Breast epithelium (tissue), 4 donors: ENCODE measurements around the gene LPP. TPM values are rescaled to one million over a fixed set of nuclear protein-coding genes. Genes with fewer than 3 reads are reported as not detected.
"Not testable (repeated sequence)": the region's sequence is repeated elsewhere in the genome, so short reads cannot be mapped to it uniquely, and the experiment has no call there.

Experiments used
- DNase-seq, 2 donors: peaks; one replicate each; pipeline ENCODE4 v3.0.0-alpha.2; 2019; ENCODE audit warnings: low spot score in 2 of 2
- H3K27ac ChIP-seq, 2 donors: fragments of 200-600 bp; sonication (generic) in 1 of 2; one replicate each; pipeline ENCODE4 v1.5.1; 2016 to 2019; ENCODE audit warnings: mild to moderate bottlenecking in 1 of 2
- H3K27me3 ChIP-seq, 2 donors: fragments of 200-600 bp; sonication (generic) in 1 of 2; one replicate each; pipeline versions ENCODE4 v1.5.1 to v1.6.0; 2017 to 2019; ENCODE audit warnings: control low read depth in 1 of 2, mild to moderate bottlenecking in 1 of 2
- H3K36me3 ChIP-seq: fragments of 200-600 bp; one replicate; pipeline ENCODE4 v1.5.1; 2019
- H3K4me1 ChIP-seq, 2 donors: fragments of 200-600 bp; sonication (generic); one replicate each; pipeline ENCODE4 v1.5.1; 2016 to 2019; ENCODE audit warnings: control low read depth in 1 of 2
- H3K4me3 ChIP-seq, 3 donors: fragments of 200-600 bp; sonication (generic); 1 replicate in 2 of 3; 2 replicates in 1 of 3; pipeline ENCODE4 v1.5.1; 2016 to 2019; ENCODE audit warnings: mild to moderate bottlenecking in 3 of 3, moderate library complexity in 2 of 3
- H3K9me3 ChIP-seq, 2 donors: fragments of 200-600 bp; sonication (generic) in 1 of 2; one replicate each; pipeline ENCODE4 v1.5.1; 2016 to 2019; ENCODE audit warnings: control low read depth in 1 of 2
- POLR2A ChIP-seq: fragments of 450-650 bp; IDR thresholded peaks from one replicate; pipeline ENCODE4 v1.6.1; 2016; ENCODE audit warnings: antibody characterized with exemption, mild to moderate bottlenecking, moderate library complexity
- POLR2AphosphoS5 ChIP-seq, 3 donors: sonication (generic); formaldehyde crosslinking; IDR thresholded peaks; one replicate each; pipeline ENCODE4 v1.6.1; 2017; ENCODE audit warnings: antibody characterized with exemption in 3 of 3
- intact Hi-C: fragments of 100-400 bp; cut with DNase I; formaldehyde crosslinking; loops from one replicate; pipeline ENCODE4 v1.15.1; 2023; ENCODE audit warnings: low total_unique reads
- total RNA-seq, 3 donors: library from RNA; depleted of rRNA; stranded (reverse); fragments of >200 nt; gene quantifications; one replicate each; pipeline ENCODE4 v1.1.0, GENCODE V29; 2016
- TF ChIP-seq, protein P1 (sequence below), 3 donors: fragments of 450-650 bp; IDR thresholded peaks; one replicate each; pipeline ENCODE4 v1.5.1; 2016 to 2017; ENCODE audit warnings: antibody characterized with exemption in 3 of 3, mild to moderate bottlenecking in 3 of 3, moderate library complexity in 3 of 3

Gene LPP
- total RNA-seq, 3 donors from 2014 or later: 135 to 183 (median 147) TPM

- intact Hi-C loops: no loop called here
- no peaks in the 10 kb centered on the region for H3K36me3 ChIP-seq
- H3K27ac ChIP-seq: no peak overlapping the region
- H3K4me1 ChIP-seq: peaks cover 0 to 5% of the 10 kb centered on the region in 2 donors
- no peak overlapping the region for H3K4me3 ChIP-seq
- no peaks in the 10 kb centered on the region for H3K27me3 ChIP-seq
- no peaks in the 10 kb centered on the region for H3K9me3 ChIP-seq
- TF ChIP-seq, protein P1, sequence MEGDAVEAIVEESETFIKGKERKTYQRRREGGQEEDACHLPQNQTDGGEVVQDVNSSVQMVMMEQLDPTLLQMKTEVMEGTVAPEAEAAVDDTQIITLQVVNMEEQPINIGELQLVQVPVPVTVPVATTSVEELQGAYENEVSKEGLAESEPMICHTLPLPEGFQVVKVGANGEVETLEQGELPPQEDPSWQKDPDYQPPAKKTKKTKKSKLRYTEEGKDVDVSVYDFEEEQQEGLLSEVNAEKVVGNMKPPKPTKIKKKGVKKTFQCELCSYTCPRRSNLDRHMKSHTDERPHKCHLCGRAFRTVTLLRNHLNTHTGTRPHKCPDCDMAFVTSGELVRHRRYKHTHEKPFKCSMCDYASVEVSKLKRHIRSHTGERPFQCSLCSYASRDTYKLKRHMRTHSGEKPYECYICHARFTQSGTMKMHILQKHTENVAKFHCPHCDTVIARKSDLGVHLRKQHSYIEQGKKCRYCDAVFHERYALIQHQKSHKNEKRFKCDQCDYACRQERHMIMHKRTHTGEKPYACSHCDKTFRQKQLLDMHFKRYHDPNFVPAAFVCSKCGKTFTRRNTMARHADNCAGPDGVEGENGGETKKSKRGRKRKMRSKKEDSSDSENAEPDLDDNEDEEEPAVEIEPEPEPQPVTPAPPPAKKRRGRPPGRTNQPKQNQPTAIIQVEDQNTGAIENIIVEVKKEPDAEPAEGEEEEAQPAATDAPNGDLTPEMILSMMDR (IDR thresholded peaks at IDR 0.05): no peak
- TF ChIP-seq POLR2AphosphoS5 (IDR thresholded peaks at IDR 0.05) (no peak), POLR2A (no peak)
- no peak for DNase-seq
Measured at GRCh38 chr3:188417271-188417696, 263.3 kb downstream of the LPP start.

- no peaks in the 10 kb centered on the region for H3K9me3 ChIP-seq
- no peaks in the 10 kb centered on the region for H3K36me3 ChIP-seq
- peaks cover 0 to 5% of the 10 kb centered on the region in 2 donors for H3K4me1 ChIP-seq
- intact Hi-C loops: no loop called here
- no peak overlapping the region for H3K4me3 ChIP-seq
- TF ChIP-seq POLR2A (no peak), POLR2AphosphoS5 (IDR thresholded peaks at IDR 0.05) (no peak)
- TF ChIP-seq, protein P1 (IDR thresholded peaks at IDR 0.05): no peak
- H3K27ac ChIP-seq: no peak overlapping the region
- no peaks in the 10 kb centered on the region for H3K27me3 ChIP-seq
- no peak for DNase-seq
Measured at GRCh38 chr3:188417766-188418165, 263.8 kb downstream of the LPP start.

DNA sequence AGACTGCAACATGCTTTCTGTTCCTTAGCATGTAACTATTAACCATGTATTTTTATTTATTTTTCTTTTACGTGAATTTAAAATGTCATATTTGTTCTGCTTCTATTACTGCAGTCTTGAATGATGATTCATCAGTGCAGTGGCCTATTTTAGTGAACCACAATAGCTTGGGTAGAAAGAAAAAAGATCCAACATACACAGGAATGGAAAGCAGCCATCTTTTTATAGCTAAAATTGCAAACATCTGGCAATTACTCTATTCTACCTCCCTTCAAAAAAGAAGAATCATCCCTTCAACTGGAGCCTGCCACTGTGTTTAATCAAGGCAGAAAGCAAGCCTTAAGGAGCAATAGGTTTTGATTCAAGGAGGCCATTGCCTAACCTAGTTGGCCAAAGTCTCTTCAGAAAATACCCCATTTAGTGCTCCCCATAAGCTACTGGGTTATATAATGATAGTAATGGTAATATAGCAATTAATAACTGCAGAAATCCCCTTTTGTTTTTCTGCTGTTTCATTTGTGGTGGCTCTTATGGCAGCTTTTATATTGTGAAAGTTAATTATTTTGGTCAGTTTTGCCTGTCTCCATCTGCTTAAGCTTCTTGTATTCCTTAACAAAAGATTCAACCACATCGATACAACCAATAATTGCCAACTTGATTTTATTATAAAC lies 267.3 kb downstream of the LPP start:
- no peak for DNase-seq
- Histone ChIP-seq H3K36me3 (no peaks in the 10 kb centered on the region), H3K27ac (peak overlapping the region; percentile 4 to 23), H3K4me1 (peaks cover 0 to 5% of the 10 kb centered on the region in 2 donors), H3K27me3 (no peaks in the 10 kb centered on the region), H3K4me3 (no peak overlapping the region), H3K9me3 (no peaks in the 10 kb centered on the region)
- TF ChIP-seq, protein P1 (IDR thresholded peaks at IDR 0.05): no peak
- TF ChIP-seq POLR2A (no peak), POLR2AphosphoS5 (IDR thresholded peaks at IDR 0.05) (no peak)
- intact Hi-C loops: no loop called here

DNA sequence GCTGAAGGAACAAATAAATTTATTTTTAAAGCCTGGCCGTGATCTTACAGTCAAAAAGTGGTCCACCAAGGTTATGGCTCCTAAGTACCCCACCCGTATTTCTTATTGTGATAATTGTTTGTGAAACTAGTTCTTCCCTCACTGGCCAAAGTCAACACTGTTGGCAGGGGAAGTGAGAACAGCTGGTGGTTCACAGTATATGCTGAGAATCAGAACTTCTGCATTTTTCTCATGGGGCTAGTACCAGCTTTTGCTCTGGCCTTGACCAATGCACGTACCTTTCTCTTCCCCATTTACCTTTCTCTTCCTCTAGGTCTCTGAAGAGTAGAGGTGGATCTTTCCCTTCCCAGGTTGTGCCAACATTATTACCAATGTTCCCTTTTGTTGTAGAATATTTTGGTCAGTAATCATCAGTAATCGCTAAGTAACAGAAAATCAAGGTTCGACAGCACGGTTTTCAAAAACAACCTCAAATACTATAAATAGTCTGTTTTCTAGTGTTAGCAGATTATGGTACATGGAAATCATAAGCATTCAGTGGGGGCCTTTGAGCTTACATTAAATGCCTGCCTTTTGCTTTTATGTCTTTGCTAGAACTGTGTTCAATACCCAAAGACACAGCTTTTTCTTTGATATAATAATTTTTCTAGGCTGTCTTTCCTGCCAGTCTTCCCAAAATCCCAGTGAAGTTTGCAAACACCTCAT lies 268.0 kb downstream of the LPP start:
- no peaks in the 10 kb centered on the region for H3K27me3 ChIP-seq
- peaks cover 0 to 5% of the 10 kb centered on the region in 2 donors for H3K4me1 ChIP-seq
- TF ChIP-seq, protein P1 (IDR thresholded peaks at IDR 0.05): no peak
- no peak for TF ChIP-seq POLR2A
- H3K36me3 ChIP-seq: no peaks in the 10 kb centered on the region
- H3K27ac ChIP-seq: peak overlapping the region in 1 of 2 donors; percentile 23
- H3K9me3 ChIP-seq: no peaks in the 10 kb centered on the region
- no peak overlapping the region for H3K4me3 ChIP-seq
- intact Hi-C loops: no loop called here
- DNase-seq: no peak

- H3K27ac ChIP-seq, H3K4me3 ChIP-seq, H3K27me3 ChIP-seq, H3K4me1 ChIP-seq, H3K36me3 ChIP-seq, DNase-seq, intact Hi-C loops, H3K9me3 ChIP-seq: not testable (repeated sequence)
Measured at GRCh38 chr3:188427981-188428380, 274.0 kb downstream of the LPP start.
